Neural cell (in vitro differentiated cells): ENCODE measurements around the gene IGF2R.

Source experiments
- EP300 ChIP-seq: fragments of 450-650 bp; conservative IDR thresholded peaks from 2 replicates; pipeline ENCODE4 v1.6.1; 2014; ENCODE audit warnings: antibody characterized with exemption, mild to moderate bottlenecking, moderate library complexity; ENCODE audit not compliant: poor library complexity, severe bottlenecking
- EZH2 ChIP-seq: fragments of 200-600, 300-800 bp; shearing (Covaris generic), sonication (generic); IDR thresholded peaks from 2 replicates; pipeline ENCODE4 v1.6.1; 2014; ENCODE audit warnings: antibody characterized with exemption, low read length, borderline replicate concordance, mild to moderate bottlenecking; ENCODE audit not compliant: insufficient read depth, poor library complexity, severe bottlenecking
- MXI1 ChIP-seq: fragments of 450-650 bp; conservative IDR thresholded peaks from 2 replicates; pipeline ENCODE4 v1.6.1; 2014; ENCODE audit warnings: antibody characterized with exemption, mild to moderate bottlenecking; ENCODE audit not compliant: poor library complexity, severe bottlenecking
- POLR2AphosphoS5 ChIP-seq: IDR thresholded peaks from 2 replicates; pipeline ENCODE4 v1.6.1; 2012
- RAD21 ChIP-seq: fragments of 450-650 bp; conservative IDR thresholded peaks from 2 replicates; pipeline ENCODE4 v1.6.1; 2014; ENCODE audit warnings: antibody characterized with exemption, mild to moderate bottlenecking, moderate library complexity
- TAF1 ChIP-seq: IDR thresholded peaks from 2 replicates; pipeline ENCODE4 v1.6.1; 2012; ENCODE audit warnings: low read depth
- TF ChIP-seq, protein P1 (sequence below): fragments of 450-650 bp; IDR thresholded peaks from 2 replicates; pipeline ENCODE4 v1.5.1; 2014; ENCODE audit warnings: antibody characterized with exemption, mild to moderate bottlenecking, moderate library complexity; ENCODE audit not compliant: poor library complexity, severe bottlenecking
- TF ChIP-seq, protein P2 (sequence below): IDR thresholded peaks from 2 replicates; pipeline ENCODE4 v1.6.1; 2012; ENCODE audit warnings: borderline replicate concordance

DNA sequence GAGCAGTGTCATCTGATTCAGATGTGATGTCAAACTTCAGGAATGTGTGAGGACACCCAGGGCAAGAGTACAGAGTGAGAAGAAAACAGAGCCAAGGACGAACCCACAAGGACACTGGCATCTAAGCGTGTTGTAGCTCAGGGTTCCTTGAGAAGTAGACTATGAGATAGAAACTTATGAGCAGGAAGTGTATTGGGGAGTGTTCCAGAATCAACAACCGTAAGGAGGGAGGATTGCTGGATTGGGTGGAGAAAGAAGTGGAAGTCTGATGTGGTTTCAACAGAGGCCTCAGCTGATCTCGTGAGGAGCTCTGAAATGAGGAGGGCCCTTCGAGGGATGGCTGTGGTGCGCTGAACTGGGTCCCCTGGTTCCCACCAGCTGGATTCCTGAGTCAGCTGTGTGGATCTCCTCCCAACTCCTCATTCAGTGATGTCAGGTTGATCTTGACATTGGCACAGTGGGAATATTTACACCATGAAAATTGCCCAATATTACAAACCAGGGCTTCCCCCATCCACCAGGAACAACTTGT, 25.7 kb upstream of the IGF2R start:
- TF ChIP-seq, protein P1, sequence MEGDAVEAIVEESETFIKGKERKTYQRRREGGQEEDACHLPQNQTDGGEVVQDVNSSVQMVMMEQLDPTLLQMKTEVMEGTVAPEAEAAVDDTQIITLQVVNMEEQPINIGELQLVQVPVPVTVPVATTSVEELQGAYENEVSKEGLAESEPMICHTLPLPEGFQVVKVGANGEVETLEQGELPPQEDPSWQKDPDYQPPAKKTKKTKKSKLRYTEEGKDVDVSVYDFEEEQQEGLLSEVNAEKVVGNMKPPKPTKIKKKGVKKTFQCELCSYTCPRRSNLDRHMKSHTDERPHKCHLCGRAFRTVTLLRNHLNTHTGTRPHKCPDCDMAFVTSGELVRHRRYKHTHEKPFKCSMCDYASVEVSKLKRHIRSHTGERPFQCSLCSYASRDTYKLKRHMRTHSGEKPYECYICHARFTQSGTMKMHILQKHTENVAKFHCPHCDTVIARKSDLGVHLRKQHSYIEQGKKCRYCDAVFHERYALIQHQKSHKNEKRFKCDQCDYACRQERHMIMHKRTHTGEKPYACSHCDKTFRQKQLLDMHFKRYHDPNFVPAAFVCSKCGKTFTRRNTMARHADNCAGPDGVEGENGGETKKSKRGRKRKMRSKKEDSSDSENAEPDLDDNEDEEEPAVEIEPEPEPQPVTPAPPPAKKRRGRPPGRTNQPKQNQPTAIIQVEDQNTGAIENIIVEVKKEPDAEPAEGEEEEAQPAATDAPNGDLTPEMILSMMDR, result no peak
- TF ChIP-seq EP300, result no peak
- TF ChIP-seq, protein P2, sequence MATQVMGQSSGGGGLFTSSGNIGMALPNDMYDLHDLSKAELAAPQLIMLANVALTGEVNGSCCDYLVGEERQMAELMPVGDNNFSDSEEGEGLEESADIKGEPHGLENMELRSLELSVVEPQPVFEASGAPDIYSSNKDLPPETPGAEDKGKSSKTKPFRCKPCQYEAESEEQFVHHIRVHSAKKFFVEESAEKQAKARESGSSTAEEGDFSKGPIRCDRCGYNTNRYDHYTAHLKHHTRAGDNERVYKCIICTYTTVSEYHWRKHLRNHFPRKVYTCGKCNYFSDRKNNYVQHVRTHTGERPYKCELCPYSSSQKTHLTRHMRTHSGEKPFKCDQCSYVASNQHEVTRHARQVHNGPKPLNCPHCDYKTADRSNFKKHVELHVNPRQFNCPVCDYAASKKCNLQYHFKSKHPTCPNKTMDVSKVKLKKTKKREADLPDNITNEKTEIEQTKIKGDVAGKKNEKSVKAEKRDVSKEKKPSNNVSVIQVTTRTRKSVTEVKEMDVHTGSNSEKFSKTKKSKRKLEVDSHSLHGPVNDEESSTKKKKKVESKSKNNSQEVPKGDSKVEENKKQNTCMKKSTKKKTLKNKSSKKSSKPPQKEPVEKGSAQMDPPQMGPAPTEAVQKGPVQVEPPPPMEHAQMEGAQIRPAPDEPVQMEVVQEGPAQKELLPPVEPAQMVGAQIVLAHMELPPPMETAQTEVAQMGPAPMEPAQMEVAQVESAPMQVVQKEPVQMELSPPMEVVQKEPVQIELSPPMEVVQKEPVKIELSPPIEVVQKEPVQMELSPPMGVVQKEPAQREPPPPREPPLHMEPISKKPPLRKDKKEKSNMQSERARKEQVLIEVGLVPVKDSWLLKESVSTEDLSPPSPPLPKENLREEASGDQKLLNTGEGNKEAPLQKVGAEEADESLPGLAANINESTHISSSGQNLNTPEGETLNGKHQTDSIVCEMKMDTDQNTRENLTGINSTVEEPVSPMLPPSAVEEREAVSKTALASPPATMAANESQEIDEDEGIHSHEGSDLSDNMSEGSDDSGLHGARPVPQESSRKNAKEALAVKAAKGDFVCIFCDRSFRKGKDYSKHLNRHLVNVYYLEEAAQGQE, result no peak
- TF ChIP-seq RAD21, result no peak
- TF ChIP-seq EZH2, result no peak
- TF ChIP-seq POLR2AphosphoS5, result no peak
- no peak for TF ChIP-seq MXI1
- no peak for TF ChIP-seq TAF1
